CD4-positive, alpha-beta T cell (primary cell): Measurements from ENCODE around the gene IKBIP. TPM values are rescaled to one million over a fixed set of nuclear protein-coding genes. Genes with fewer than 3 reads are reported as not detected.

Experiments used
- ATAC-seq: fragments of 200-7000 bp; cut with Tn5 transposase; one replicate; pipeline ENCODE4 v1.10.0; 2022; ENCODE audit warnings: mild to moderate bottlenecking; ENCODE audit not compliant: poor library complexity
- CTCF ChIA-PET: fragments of 350-600 bp; sonication (Branson Sonifier 250); formaldehyde crosslinking; loops from one replicate; lab custom pipeline; 2021; ENCODE audit warnings: antibody characterized with exemption, inconsistent platforms; lab: Charles Lee
- POLR2A ChIA-PET: fragments of 350-600 bp; sonication (Branson Sonifier 250); formaldehyde crosslinking; loops from one replicate; lab custom pipeline; 2021; ENCODE audit warnings: antibody characterized with exemption, inconsistent platforms; lab: Charles Lee
- DNase-seq, 14 experiments: peaks; one replicate each; pipeline ENCODE4 v3.0.0-alpha.2; 2013 to 2020; ENCODE audit warnings: mixed read lengths in 2 of 14
- H3K27ac ChIP-seq, 2 donors: one replicate each; pipeline versions ENCODE4 v1.5.1 to v1.7.0; 2013; ENCODE audit warnings: low read length in 2 of 2, low read depth in 1 of 2, mild to moderate bottlenecking in 1 of 2
- H3K27me3 ChIP-seq, 2 experiments: 1 replicate in 1 of 2; 2 replicates in 1 of 2; pipeline versions ENCODE4 v1.6.1 to v1.7.0; 2013; ENCODE audit warnings: low read length in 2 of 2, control low read depth in 1 of 2, mild to moderate bottlenecking in 1 of 2, moderate library complexity in 1 of 2; ENCODE audit not compliant: insufficient read depth in 2 of 2, control insufficient read depth in 1 of 2
- H3K36me3 ChIP-seq: one replicate; pipeline ENCODE4 v1.6.1; 2013; ENCODE audit warnings: low read length, control low read depth; ENCODE audit not compliant: insufficient read depth
- H3K4me1 ChIP-seq: one replicate; pipeline ENCODE4 v1.6.1; 2013; ENCODE audit warnings: low read length, control low read depth; ENCODE audit not compliant: insufficient read depth
- H3K4me3 ChIP-seq: one replicate; pipeline ENCODE4 v1.5.1; 2013; ENCODE audit warnings: mild to moderate bottlenecking, low read length, moderate library complexity
- H3K9me3 ChIP-seq, 2 experiments: 1 replicate in 1 of 2; 2 replicates in 1 of 2; pipeline versions ENCODE4 v1.6.1 to v1.7.0; 2013; ENCODE audit warnings: low read length in 2 of 2, mild to moderate bottlenecking in 2 of 2, control low read depth in 1 of 2, moderate library complexity in 1 of 2; ENCODE audit not compliant: control insufficient read depth in 1 of 2, insufficient read depth in 1 of 2
- H3K27ac Mint-ChIP-seq: one replicate; pipeline ENCODE4 v1.8.0; 2020; ENCODE audit warnings: mixed read lengths
- H3K27me3 Mint-ChIP-seq: one replicate; pipeline ENCODE4 v1.8.0; 2021; ENCODE audit warnings: mixed read lengths
- H3K36me3 Mint-ChIP-seq: one replicate; pipeline ENCODE4 v1.8.0; 2021; ENCODE audit warnings: low read depth, mixed read lengths
- H3K4me1 Mint-ChIP-seq: one replicate; pipeline ENCODE4 v1.8.0; 2021; ENCODE audit warnings: low read depth, mixed read lengths
- H3K4me3 Mint-ChIP-seq: one replicate; pipeline ENCODE4 v1.8.0; 2020; ENCODE audit warnings: mild to moderate bottlenecking, mixed read lengths
- H3K9me3 Mint-ChIP-seq: one replicate; pipeline ENCODE4 v1.8.0; 2020; ENCODE audit warnings: mixed read lengths
- CTCF ChIP-seq: fragments of 200-600 bp; IDR thresholded peaks from one replicate; pipeline ENCODE4 v1.8.0; 2022; ENCODE audit warnings: antibody characterized with exemption, mild to moderate bottlenecking
- intact Hi-C, 2 experiments: fragments of 100-400 bp; cut with DNase I in 1 of 2; cut with micrococcal nuclease in 1 of 2; formaldehyde crosslinking; loops; one replicate each; pipeline versions ENCODE4 v1.15.1 to v1.9.0; 2023 to 2025; cut with DNase I, micrococcal nuclease
- total RNA-seq, 174 experiments: library from RNA in 2 of 174; stranded (reverse) in 2 of 174; gene quantifications; one replicate each; pipeline ENCODE4 v1.2.3 and lab custom pipeline; 2021 to 2026

IKBIP gene
- total RNA-seq, 2 experiments from 2014 or later, result 0.56 to 0.82 TPM

- intact Hi-C loops, result loop anchor here in 1 of 2 experiments (2.0 kb wide), 1 partner anchor 18 kb away; no protein-coding TSS in a partner anchor
- DNase-seq, result no peak
- no peaks in the 10 kb centered on the region for H3K9me3 Mint-ChIP-seq
- no peaks in the 10 kb centered on the region for H3K4me1 Mint-ChIP-seq
- Histone ChIP-seq H3K27ac (no peak overlapping the region), H3K4me3 (no peak overlapping the region), H3K36me3 (no peaks in the 10 kb centered on the region), H3K27me3 (no peaks in the 10 kb centered on the region), H3K4me1 (no peaks in the 10 kb centered on the region), H3K9me3 (no peaks in the 10 kb centered on the region)
- TF ChIP-seq CTCF, result no peak
- no peak overlapping the region for H3K4me3 Mint-ChIP-seq
- ChIA-PET CTCF (no interaction called here), POLR2A (no interaction called here)
- no peak overlapping the region for H3K27ac Mint-ChIP-seq
- no peak for ATAC-seq
- no peaks in the 10 kb centered on the region for H3K27me3 Mint-ChIP-seq
- H3K36me3 Mint-ChIP-seq, result no peaks in the 10 kb centered on the region
Observed at GRCh38 chr12:98587084-98587483, 57.5 kb downstream of the IKBIP start.

GRCh38 chr12:98582093-98582492 lies 62.5 kb downstream of the IKBIP start:
- TF ChIP-seq CTCF, result no peak
- Mint-ChIP-seq H3K36me3 (no peaks in the 10 kb centered on the region), H3K9me3 (no peaks in the 10 kb centered on the region), H3K27ac (no peak overlapping the region), H3K27me3 (no peaks in the 10 kb centered on the region), H3K4me3 (no peak overlapping the region), H3K4me1 (no peaks in the 10 kb centered on the region)
- DNase-seq, result no peak
- ATAC-seq, result no peak
- Histone ChIP-seq H3K4me3 (no peak overlapping the region), H3K4me1 (no peaks in the 10 kb centered on the region), H3K27me3 (no peaks in the 10 kb centered on the region), H3K27ac (no peak overlapping the region), H3K9me3 (no peaks in the 10 kb centered on the region), H3K36me3 (no peaks in the 10 kb centered on the region)
- intact Hi-C loops, result no loop called here
- ChIA-PET CTCF (no interaction called here), POLR2A (no interaction called here)

GRCh38 chr12:98581101-98581500 lies 63.5 kb downstream of the IKBIP start:
- Histone ChIP-seq H3K4me1 (no peaks in the 10 kb centered on the region), H3K27ac (no peak overlapping the region), H3K27me3 (no peaks in the 10 kb centered on the region), H3K4me3 (no peak overlapping the region), H3K36me3 (no peaks in the 10 kb centered on the region), H3K9me3 (no peaks in the 10 kb centered on the region)
- Mint-ChIP-seq H3K27ac (no peak overlapping the region), H3K9me3 (no peaks in the 10 kb centered on the region), H3K4me1 (no peaks in the 10 kb centered on the region), H3K27me3 (no peaks in the 10 kb centered on the region), H3K36me3 (no peaks in the 10 kb centered on the region), H3K4me3 (no peak overlapping the region)
- DNase-seq, result no peak
- intact Hi-C loops, result no loop called here
- TF ChIP-seq CTCF, result no peak
- POLR2A ChIA-PET, result no interaction called here
- no peak for ATAC-seq
- CTCF ChIA-PET, result interaction anchor here (1.0 kb wide), 1 partner anchor 14 kb away, joined by 3 read pairs; no protein-coding TSS in a partner anchor
